GM12878 (cell line): ENCODE results near the gene NPTN. TPM values are rescaled to one million over a fixed set of nuclear protein-coding genes. Genes with fewer than 3 reads are reported as not detected.

Experiments
- ATAC-seq: fragments of 200-7000 bp; cut with Tn5 transposase; 3 replicates; pipeline ENCODE4 v1.9.1; 2020; ENCODE audit warnings: mild to moderate bottlenecking, moderate library complexity
- BruUV-seq: library from RNA; stranded (reverse); fragments of 400-500 nt; replicated peaks from 2 replicates; lab custom pipeline; 2021; lab: Mats Ljungman, UMichigan
- CTCF ChIA-PET: fragments of 300-600 bp; sonication (Branson Sonifier 250); formaldehyde crosslinking; extraction: SDS; loops from one replicate; lab custom pipeline; 2021; ENCODE audit warnings: inconsistent platforms; lab: Yijun Ruan, JAX
- POLR2A ChIA-PET: fragments of 350-600 bp; formaldehyde crosslinking; extraction: SDS; loops from one replicate; lab custom pipeline; 2021; ENCODE audit warnings: inconsistent platforms; lab: Charles Lee
- RAD21 ChIA-PET: fragments of 300-600 bp; sonication (Branson Sonifier 250); formaldehyde crosslinking; loops from one replicate; lab custom pipeline; 2023; ENCODE audit warnings: antibody characterized with exemption; ENCODE audit not compliant: unreplicated experiment; lab: Charles Lee
- SMC1A ChIA-PET: fragments of 300-600 bp; sonication (Branson Sonifier 250); formaldehyde crosslinking; loops from one replicate; lab custom pipeline; 2023; ENCODE audit not compliant: unreplicated experiment, uncharacterized antibody; lab: Charles Lee
- DNase-seq: peaks from one replicate; pipeline ENCODE4 v3.0.0-alpha.2; 2011; ENCODE audit warnings: low read depth, low spot score
- FAIRE-seq: peaks from 3 replicates; lab custom pipeline; 2011; peaks lifted over from hg19 to GRCh38; lab: Jason Lieb, UNC
- H2AFZ ChIP-seq: 2 replicates; pipeline ENCODE4 v1.6.0; 2011; ENCODE audit warnings: low read depth, low read length, control low read depth; ENCODE audit not compliant: control insufficient read depth
- H3K27ac ChIP-seq: 2 replicates; pipeline ENCODE4 v1.5.1; 2011; ENCODE audit warnings: control low read depth; ENCODE audit not compliant: control insufficient read depth, insufficient read depth
- H3K27me3 ChIP-seq, 2 experiments: replicated peaks in 1 of 2; 2 replicates each; pipeline versions ENCODE4 v1.6.0 to v1.6.1; 2011; ENCODE audit warnings: low read length in 1 of 2; ENCODE audit not compliant: control insufficient read depth in 2 of 2, insufficient read depth in 2 of 2
- H3K36me3 ChIP-seq, 2 experiments: 2 replicates each; pipeline ENCODE4 v1.5.1; 2011; ENCODE audit warnings: low read length in 1 of 2; ENCODE audit not compliant: control insufficient read depth in 2 of 2, insufficient read depth in 2 of 2
- H3K4me1 ChIP-seq: 2 replicates; pipeline ENCODE4 v1.6.1; 2011; ENCODE audit warnings: mild to moderate bottlenecking, low read length, moderate library complexity, mixed read lengths; ENCODE audit not compliant: control insufficient read depth, insufficient read depth
- H3K4me2 ChIP-seq: 2 replicates; pipeline ENCODE4 v1.6.0; 2011; ENCODE audit warnings: control low read depth; ENCODE audit not compliant: control insufficient read depth, insufficient read depth
- H3K4me3 ChIP-seq: fragments of 200-600 bp; sonication (generic); 2 replicates; pipeline ENCODE4 v1.5.1; 2016
- H3K79me2 ChIP-seq: 2 replicates; pipeline ENCODE4 v1.6.0; 2011; ENCODE audit warnings: low read length; ENCODE audit not compliant: control insufficient read depth, insufficient read depth
- H3K9ac ChIP-seq: 2 replicates; pipeline ENCODE4 v1.8.0; 2011; ENCODE audit warnings: low read length, control low read depth, mixed read lengths; ENCODE audit not compliant: control insufficient read depth, insufficient read depth
- H3K9me3 ChIP-seq: replicated peaks from 3 replicates; pipeline ENCODE4 v1.5.1; 2011; ENCODE audit warnings: mild to moderate bottlenecking, low read length; ENCODE audit not compliant: control insufficient read depth, insufficient read depth
- H4K20me1 ChIP-seq: 2 replicates; pipeline ENCODE4 v1.6.0; 2011; ENCODE audit not compliant: control insufficient read depth, insufficient read depth
- BCL11A ChIP-seq: IDR thresholded peaks from 2 replicates; pipeline ENCODE4 v1.6.1; 2011; ENCODE audit warnings: low read depth, low read length
- CBFB ChIP-seq: IDR thresholded peaks from 2 replicates; pipeline ENCODE4 v1.6.1; 2016; ENCODE audit warnings: antibody characterized with exemption, low read depth
- CHD2 ChIP-seq: IDR thresholded peaks from 2 replicates; pipeline ENCODE4 v1.6.1; 2011; ENCODE audit warnings: low read depth, low read length, improper control_type of control experiment, borderline replicate concordance
- DPF2 ChIP-seq: fragments of 450-650 bp; IDR thresholded peaks from 2 replicates; pipeline ENCODE4 v1.6.1; 2017; ENCODE audit warnings: mild to moderate bottlenecking
- FOXK2 ChIP-seq: fragments of 450-650 bp; IDR thresholded peaks from 2 replicates; pipeline ENCODE4 v1.6.1; 2017; ENCODE audit warnings: mild to moderate bottlenecking, moderate library complexity
- NBN ChIP-seq: fragments of 450-650 bp; IDR thresholded peaks from 2 replicates; pipeline ENCODE4 v1.6.1; 2016
- SMAD1 ChIP-seq: fragments of 450-650 bp; IDR thresholded peaks from 2 replicates; pipeline ENCODE4 v1.6.1; 2018; ENCODE audit warnings: mild to moderate bottlenecking, low read depth; ENCODE audit not compliant: partially characterized antibody
- SMAD5 ChIP-seq: IDR thresholded peaks from 2 replicates; pipeline ENCODE4 v1.6.1; 2016; ENCODE audit warnings: antibody characterized with exemption, low read depth
- SRF ChIP-seq, 2 experiments: IDR thresholded peaks; 2 replicates each; pipeline ENCODE4 v1.6.1; 2011; ENCODE audit warnings: low read depth in 2 of 2, low read length in 2 of 2, mild to moderate bottlenecking in 1 of 2, moderate library complexity in 1 of 2
- STAT1 ChIP-seq: fragments of 450-650 bp; conservative IDR thresholded peaks from 2 replicates; pipeline ENCODE4 v1.6.1; 2014; ENCODE audit warnings: antibody characterized with exemption, mild to moderate bottlenecking
- TCF7 ChIP-seq: IDR thresholded peaks from 2 replicates; pipeline ENCODE4 v1.6.1; 2014; ENCODE audit warnings: antibody characterized with exemption, borderline replicate concordance
- WRNIP1 ChIP-seq: IDR thresholded peaks from 2 replicates; pipeline ENCODE4 v1.6.1; 2011; ENCODE audit warnings: low read depth, low read length, improper control_type of control experiment, borderline replicate concordance
- ZNF622 ChIP-seq: fragments of 450-650 bp; IDR thresholded peaks from 2 replicates; pipeline ENCODE4 v1.6.1; 2017; ENCODE audit warnings: mild to moderate bottlenecking, inconsistent platforms
- whole genome bisulfite sequencing: methylation state at CpG from one replicate; pipeline ENCODE4 v1.1.6; 2016; ENCODE audit warnings: low lambda C conversion rate; ENCODE audit not compliant: insufficient replicate concordance, insufficient coverage; ENCODE audit errors: missing lambda C conversion rate; 5-methylcytosine and 5-hydroxymethylcytosine counted together
- in situ Hi-C: fragments of 300-500 bp; cut with MboI; formaldehyde crosslinking; loops from 9 replicates; pipeline ENCODE4 v1.14.3; 2018; ENCODE audit warnings: mixed read lengths
- intact Hi-C: fragments of 100-400 bp; cut with micrococcal nuclease; formaldehyde crosslinking; loops from one replicate; pipeline ENCODE4 v1.14.2; 2022; ENCODE audit not compliant: unreplicated experiment
- polyA plus RNA-seq, 11 experiments: library from polyadenylated mRNA; depleted of rRNA in 4 of 11; unstranded in 6 of 11; stranded (reverse) in 5 of 11; fragments of >200 nt; fragmentation: Nextera tagmentation in 4 of 11; fragmentation: Illumina TruSeq in 1 of 11; extraction: Ambion mirVana in 4 of 11; extraction: Trizol in 1 of 11; gene quantifications; 1 replicate in 1 of 11; 2 replicates in 10 of 11; pipeline versions ENCODE4 v1.2.1 to v1.2.3, GENCODE V29; 2011 to 2016; ENCODE audit warnings: inconsistent platforms in 2 of 11, missing spikeins in 2 of 11, low read depth in 1 of 11
- total RNA-seq, 4 experiments: library from RNA; depleted of rRNA in 3 of 4; stranded (reverse); fragments of >200 nt in 3 of 4; fragmentation: Illumina TruSeq in 1 of 4; extraction: Trizol in 1 of 4; gene quantifications; 2 replicates each; pipeline versions ENCODE4 v1.2.1 to v1.2.3, GENCODE V29; 2013 to 2021

NPTN gene
- total and polyA plus RNA-seq, 10 of the 15 experiments (the other 5 are each of a cell fraction or from before 2014, with no cell fraction given) = 17.8 to 79.1 (median 41.7) TPM

- no peak overlapping the region for H3K9ac ChIP-seq
- no peak overlapping the region for H3K27ac ChIP-seq
- no peak overlapping the region for H3K4me2 ChIP-seq
- CTCF ChIA-PET = interaction anchor here (0.7 to 1.0 kb wide), 2 partner anchors 11 to 92 kb away, joined by 3 read pairs; no protein-coding TSS in a partner anchor
- no peaks in the 10 kb centered on the region for H3K79me2 ChIP-seq
- in situ Hi-C loops = no loop called here
- H4K20me1 ChIP-seq = no peaks in the 10 kb centered on the region
- SMC1A ChIA-PET = no interaction called here
- POLR2A ChIA-PET = no interaction called here
- no TSS peak for BruUV-seq
- no peak overlapping the region for H2AFZ ChIP-seq
- DNase-seq (no peak), ATAC-seq (no peak), FAIRE-seq (no peak)
- no peaks in the 10 kb centered on the region for H3K36me3 ChIP-seq
- RAD21 ChIA-PET = no interaction called here
- TF ChIP-seq CBFB (no peak), SMAD1 (no peak), BCL11A (no peak), NBN (no peak), CHD2 (no peak), SRF (IDR thresholded peaks at IDR 0.05; ENCODE audit: low read depth in 2 of 2, low read length in 2 of 2) (no peak), FOXK2 (no peak), STAT1 (no peak), TCF7 (no peak), SMAD5 (no peak), DPF2 (no peak), ZNF622 (no peak), WRNIP1 (no peak)
- no peaks in the 10 kb centered on the region for H3K9me3 ChIP-seq
- H3K4me1 ChIP-seq = no peaks in the 10 kb centered on the region
- intact Hi-C loops = no loop called here
- 92% methylated on average over 1 of the region's 1 CpG for WGBS
- H3K4me3 ChIP-seq = no peak overlapping the region
- H3K27me3 ChIP-seq = no peaks in the 10 kb centered on the region
Measured at GRCh38 chr15:73515527-73515926, 117.7 kb downstream of the NPTN start.

Other genes starting within 250 kb of the NPTN start
- gene REC114, start 190.2 kb downstream of the NPTN start, total RNA-seq (2014; rRNA removed) = not detected in 2 replicates
- gene REC114, start 190.2 kb downstream of the NPTN start, total RNA-seq (2014; rRNA removed; fragmentation: Illumina TruSeq; extraction: Trizol) = not detected in 2 replicates
- gene REC114, start 190.2 kb downstream of the NPTN start, total RNA-seq (2021) = not detected in 2 replicates
- not detected in 2 replicates for gene REC114, start 190.2 kb downstream of the NPTN start, polyA plus RNA-seq (2011; rRNA removed)
- gene REC114, start 190.2 kb downstream of the NPTN start, polyA plus RNA-seq (2014; fragmentation: Illumina TruSeq; extraction: Trizol) = not detected in 2 replicates
- gene REC114, start 190.2 kb downstream of the NPTN start, polyA plus RNA-seq (2014; fragmentation: Nextera tagmentation; extraction: Ambion mirVana) = not detected
- not detected in 2 replicates for gene REC114, start 190.2 kb downstream of the NPTN start, polyA plus RNA-seq (2014; rRNA removed)
- not detected for gene REC114, start 190.2 kb downstream of the NPTN start, polyA plus RNA-seq (2016; fragmentation: Nextera tagmentation; extraction: Ambion mirVana)
- 1.0 and 1.8 TPM in 2 replicates for gene CD276, start 51.0 kb upstream of the NPTN start, total RNA-seq (2014; rRNA removed)
- gene CD276, start 51.0 kb upstream of the NPTN start, total RNA-seq (2014; rRNA removed; fragmentation: Illumina TruSeq; extraction: Trizol) = 0.41 and 0.67 TPM in 2 replicates
- 2.5 and 3.0 TPM in 2 replicates for gene CD276, start 51.0 kb upstream of the NPTN start, total RNA-seq (2021)
- 0.27 and 1.2 TPM in 2 replicates for gene CD276, start 51.0 kb upstream of the NPTN start, polyA plus RNA-seq (2011; rRNA removed)
- gene CD276, start 51.0 kb upstream of the NPTN start, polyA plus RNA-seq (2014; fragmentation: Illumina TruSeq; extraction: Trizol) = 1.3 and 1.4 TPM in 2 replicates
- under 1 TPM; 0.11 to 0.20 TPM for gene CD276, start 51.0 kb upstream of the NPTN start, polyA plus RNA-seq (2014; fragmentation: Nextera tagmentation; extraction: Ambion mirVana)
- gene CD276, start 51.0 kb upstream of the NPTN start, polyA plus RNA-seq (2014; rRNA removed) = 1.3 TPM in 2 replicates
- gene CD276, start 51.0 kb upstream of the NPTN start, polyA plus RNA-seq (2016; fragmentation: Nextera tagmentation; extraction: Ambion mirVana) = 1 to 10 TPM in 1 of 2 experiments, under 1 TPM in 1; 0.16 to 1.1 TPM
- gene INSYN1, start 120.0 kb upstream of the NPTN start, total RNA-seq (2014; rRNA removed) = not detected in 2 replicates
- not detected in 2 replicates for gene INSYN1, start 120.0 kb upstream of the NPTN start, total RNA-seq (2014; rRNA removed; fragmentation: Illumina TruSeq; extraction: Trizol)
- not detected in 2 replicates for gene INSYN1, start 120.0 kb upstream of the NPTN start, total RNA-seq (2021)
- not detected in 2 replicates for gene INSYN1, start 120.0 kb upstream of the NPTN start, polyA plus RNA-seq (2011; rRNA removed)
- gene INSYN1, start 120.0 kb upstream of the NPTN start, polyA plus RNA-seq (2014; fragmentation: Illumina TruSeq; extraction: Trizol) = not detected in 2 replicates
- not detected for gene INSYN1, start 120.0 kb upstream of the NPTN start, polyA plus RNA-seq (2014; fragmentation: Nextera tagmentation; extraction: Ambion mirVana)
- not detected in 2 replicates for gene INSYN1, start 120.0 kb upstream of the NPTN start, polyA plus RNA-seq (2014; rRNA removed)
- not detected for gene INSYN1, start 120.0 kb upstream of the NPTN start, polyA plus RNA-seq (2016; fragmentation: Nextera tagmentation; extraction: Ambion mirVana)
- not detected in 2 replicates for gene TBC1D21, start 240.2 kb upstream of the NPTN start, total RNA-seq (2014; rRNA removed)
- not detected in 2 replicates for gene TBC1D21, start 240.2 kb upstream of the NPTN start, total RNA-seq (2014; rRNA removed; fragmentation: Illumina TruSeq; extraction: Trizol)
- gene TBC1D21, start 240.2 kb upstream of the NPTN start, total RNA-seq (2021) = not detected in 2 replicates
- gene TBC1D21, start 240.2 kb upstream of the NPTN start, polyA plus RNA-seq (2011; rRNA removed) = not detected in 2 replicates
- not detected in 2 replicates for gene TBC1D21, start 240.2 kb upstream of the NPTN start, polyA plus RNA-seq (2014; fragmentation: Illumina TruSeq; extraction: Trizol)
- not detected for gene TBC1D21, start 240.2 kb upstream of the NPTN start, polyA plus RNA-seq (2014; fragmentation: Nextera tagmentation; extraction: Ambion mirVana)
- not detected in 2 replicates for gene TBC1D21, start 240.2 kb upstream of the NPTN start, polyA plus RNA-seq (2014; rRNA removed)
- gene TBC1D21, start 240.2 kb upstream of the NPTN start, polyA plus RNA-seq (2016; fragmentation: Nextera tagmentation; extraction: Ambion mirVana) = not detected